ENCODE measurements around the gene AKT1.

DNA sequence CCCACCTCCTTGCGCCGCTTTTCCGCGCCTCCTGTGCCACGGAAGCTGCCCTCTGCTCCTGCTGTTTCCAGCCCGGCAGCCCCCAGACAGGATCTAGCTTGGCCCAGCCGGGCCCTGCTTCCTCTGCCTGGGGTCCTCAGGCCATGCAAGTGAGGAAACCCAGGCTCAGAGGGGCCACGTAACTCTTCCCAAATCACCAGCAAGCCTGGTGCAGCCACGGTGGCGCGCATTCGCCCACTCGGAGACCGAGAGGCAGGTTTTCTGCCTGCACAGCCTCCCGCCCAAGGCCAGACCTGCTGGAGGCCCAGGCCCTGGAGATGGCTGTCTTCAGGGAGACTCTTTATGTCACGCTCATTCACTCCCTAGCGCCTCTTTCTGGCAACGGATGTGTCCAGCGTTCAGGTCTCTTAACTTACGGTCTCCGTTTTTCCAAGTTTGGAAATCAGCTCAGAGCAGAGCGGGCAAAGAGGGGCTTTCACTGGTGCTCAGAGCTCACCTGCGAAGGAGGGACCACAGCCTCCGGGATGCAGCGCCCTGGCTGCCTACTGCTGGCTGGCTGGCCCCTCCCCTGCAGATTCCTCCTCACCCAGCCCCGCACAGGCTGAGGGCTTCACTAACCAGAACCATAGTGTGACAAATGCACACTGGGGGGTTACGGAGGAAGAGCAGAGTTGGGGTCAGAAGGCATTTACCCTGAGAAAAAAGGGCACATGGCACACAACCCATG lies 48.9 kb upstream of the AKT1 start:
- TF ChIP-seq CTCF (IDR thresholded peaks at IDR 0.05; ENCODE audit: low read length) (no peak), EZH2 (optimal IDR thresholded peaks at IDR 0.05; ENCODE audit: low read depth, low read length) (no peak), EZH2phosphoT487 (IDR thresholded peaks at IDR 0.05; ENCODE audit: low read length) (no peak)
